IPS DF 4.7 (cell line): ENCODE data around the gene NID1.
"Not testable (repeated sequence)": the region's sequence is repeated elsewhere in the genome, so short reads cannot be mapped to it uniquely, and the experiment has no call there.

Source experiments
- DNase-seq: peaks from one replicate; pipeline ENCODE4 v3.0.0-alpha.2; 2013; ENCODE audit warnings: low spot score; ENCODE audit errors: extremely low read depth

The NID1 gene

DNA sequence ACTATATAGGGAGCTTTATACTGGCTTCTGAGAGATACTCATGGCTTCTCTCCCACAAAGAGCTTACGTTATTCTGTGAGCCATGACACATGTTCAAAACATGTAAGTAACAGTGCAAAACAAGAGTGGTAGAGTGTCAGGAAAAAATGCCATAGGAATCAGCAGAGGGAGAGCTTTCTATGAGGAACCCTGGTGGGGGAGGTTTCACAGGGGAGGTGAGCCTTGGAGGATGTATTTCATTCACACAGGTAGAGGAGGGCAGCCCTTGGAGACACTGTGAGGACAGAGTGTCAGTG is 125.5 kb downstream of the NID1 start:
- no peak for DNase-seq

DNA sequence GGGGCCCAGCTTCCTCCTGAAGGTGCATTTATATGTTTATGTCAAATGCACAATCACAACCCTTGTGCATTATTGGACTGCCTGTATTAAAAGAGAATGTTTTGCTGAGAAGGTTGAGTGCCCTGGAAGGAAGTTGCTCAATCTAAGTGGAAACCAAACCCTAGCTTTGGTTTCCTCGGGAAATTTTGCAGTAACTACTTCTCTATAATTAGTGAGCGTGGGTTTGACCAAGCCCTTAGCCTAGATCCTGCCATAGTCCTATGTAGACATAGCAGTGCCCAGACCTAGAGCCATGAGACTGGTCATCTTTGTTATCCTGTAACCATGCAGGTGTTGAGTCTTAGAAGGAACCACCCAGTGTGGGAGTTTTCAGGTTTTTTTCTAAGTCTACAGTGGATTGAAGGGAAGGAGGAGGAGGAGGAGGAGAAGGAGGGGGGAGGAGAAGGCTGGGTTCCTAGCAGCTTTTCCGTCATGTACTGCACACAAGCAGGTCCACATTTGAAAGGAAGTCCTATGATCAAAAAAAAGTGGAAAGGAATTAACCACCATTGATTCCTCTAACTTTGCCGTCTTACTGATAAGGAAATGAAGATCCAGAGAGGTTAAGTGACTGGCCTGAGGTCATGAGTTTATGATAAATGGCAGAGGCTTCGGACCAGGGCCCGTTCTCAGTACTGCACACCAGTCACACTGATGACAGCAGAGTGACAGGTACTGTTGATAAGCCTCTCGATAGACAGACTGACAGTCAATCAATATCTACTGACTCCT is 126.0 kb downstream of the NID1 start:
- no peak for DNase-seq

DNA sequence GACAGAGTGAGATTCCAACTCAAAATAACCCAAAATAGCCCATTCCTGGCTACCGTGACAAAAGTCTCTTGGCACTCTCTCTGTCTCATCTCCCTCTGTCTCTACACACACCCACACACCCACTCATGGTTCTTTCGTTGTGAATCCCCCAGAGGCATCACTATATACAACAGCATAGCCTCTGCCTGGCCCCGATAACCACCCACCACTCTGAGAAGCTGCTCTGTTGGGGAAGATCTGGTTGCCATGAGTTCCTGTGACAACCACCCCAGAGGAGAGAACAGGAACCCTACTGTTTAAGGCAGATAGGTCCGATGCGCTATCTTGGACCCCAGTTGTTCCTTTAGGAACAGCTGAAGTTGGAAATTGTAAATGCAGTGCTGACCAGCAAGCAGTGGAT is 127.8 kb downstream of the NID1 start:
- DNase-seq, result no peak

DNA sequence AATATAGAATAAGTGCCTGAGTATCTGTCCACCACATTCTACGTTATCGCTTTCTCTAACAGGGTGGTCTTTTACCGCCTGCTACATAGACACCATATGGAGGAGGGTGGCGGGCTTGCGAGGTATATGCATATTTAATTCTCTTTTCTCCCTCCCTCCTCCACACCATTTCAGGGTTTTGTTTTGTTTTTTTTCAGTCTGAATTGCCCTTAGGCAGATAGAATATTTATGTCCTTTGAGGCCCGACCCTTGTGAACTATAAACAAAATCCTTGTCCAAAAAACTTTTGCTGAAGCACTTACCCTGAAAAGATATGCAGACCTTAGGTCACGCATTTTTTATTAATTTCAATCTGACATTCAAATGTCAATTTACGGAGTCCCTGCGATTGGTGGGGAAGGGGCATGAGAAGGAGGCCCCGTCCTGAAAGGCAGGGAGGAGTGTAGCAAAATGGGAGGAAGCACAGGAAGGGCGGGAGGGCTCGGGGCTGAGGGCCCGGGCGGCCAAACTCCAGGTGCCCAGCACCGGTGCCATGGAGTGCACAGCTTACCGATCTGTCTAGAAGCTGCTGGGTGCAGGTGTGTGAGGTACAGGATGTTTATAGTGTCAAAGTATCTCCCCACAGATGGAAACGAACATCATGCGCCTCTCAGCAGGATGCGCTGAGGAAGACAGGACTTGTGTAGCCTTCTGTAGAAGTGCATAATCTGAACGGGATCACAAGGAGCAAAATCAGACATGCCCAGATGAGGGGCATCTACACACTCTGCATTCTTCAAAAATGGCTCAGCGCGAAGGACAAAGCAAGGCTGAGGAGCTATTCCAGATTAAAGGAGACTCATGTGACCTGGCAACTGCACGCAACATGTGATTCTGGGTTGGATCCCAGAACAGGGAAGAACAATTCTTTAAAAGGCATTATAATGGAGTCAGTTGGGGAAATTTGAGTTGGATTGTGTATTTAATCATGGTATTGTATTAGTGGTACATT is 129.4 kb downstream of the NID1 start:
- DNase-seq, result no peak

DNA sequence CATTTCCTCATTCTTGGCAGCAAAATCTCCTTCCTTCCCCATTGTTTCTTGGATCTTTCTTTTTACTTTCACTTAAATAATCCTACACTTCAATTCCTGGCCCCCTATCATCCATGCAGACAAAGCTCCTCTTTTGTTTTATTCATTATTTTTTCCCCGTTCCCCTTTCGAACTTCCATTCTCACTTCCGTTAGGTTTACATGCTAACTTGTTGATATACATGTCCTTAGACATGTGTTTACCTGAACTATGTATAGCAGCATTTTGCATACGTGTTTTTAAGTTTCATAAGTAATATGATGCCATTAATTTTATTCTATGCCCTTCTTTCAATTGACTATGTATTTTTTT is 131.1 kb downstream of the NID1 start:
- no peak for DNase-seq

DNA sequence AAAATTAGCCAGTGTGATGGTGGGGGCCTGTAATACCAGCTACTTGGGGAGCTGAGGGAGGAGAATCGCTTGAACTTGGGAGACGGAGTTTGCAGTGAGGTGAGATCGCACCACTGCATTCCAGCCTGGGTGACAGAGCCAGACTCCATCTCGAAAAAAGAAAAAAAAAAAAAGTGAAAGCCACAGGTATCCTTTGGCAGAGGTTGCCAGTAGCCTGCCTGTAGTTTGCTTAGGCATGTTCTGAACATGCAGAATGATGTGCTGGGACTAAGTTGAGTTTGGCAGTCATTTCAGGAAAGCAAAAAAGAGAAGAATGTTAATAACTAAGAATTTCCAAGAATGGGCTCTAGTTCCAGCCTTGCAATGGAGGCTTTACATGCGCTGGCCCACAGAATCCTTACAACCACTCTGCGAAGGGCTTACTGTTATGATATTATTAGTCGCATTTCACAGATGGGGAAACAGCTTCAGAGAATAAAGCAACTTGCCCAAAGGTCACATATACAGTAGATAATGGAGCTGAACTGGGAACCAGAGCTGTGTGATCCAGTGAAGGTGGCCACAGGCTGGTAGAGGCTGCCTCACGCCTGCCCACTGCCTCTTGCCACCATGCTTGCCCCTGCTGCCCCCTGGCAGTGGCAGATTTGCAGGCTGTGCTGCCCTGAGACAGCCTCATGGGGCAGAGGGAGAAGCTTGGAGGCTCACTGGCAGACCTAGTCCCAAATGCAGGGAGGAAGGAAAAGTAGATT is 131.7 kb downstream of the NID1 start:
- DNase-seq, result no peak

DNA sequence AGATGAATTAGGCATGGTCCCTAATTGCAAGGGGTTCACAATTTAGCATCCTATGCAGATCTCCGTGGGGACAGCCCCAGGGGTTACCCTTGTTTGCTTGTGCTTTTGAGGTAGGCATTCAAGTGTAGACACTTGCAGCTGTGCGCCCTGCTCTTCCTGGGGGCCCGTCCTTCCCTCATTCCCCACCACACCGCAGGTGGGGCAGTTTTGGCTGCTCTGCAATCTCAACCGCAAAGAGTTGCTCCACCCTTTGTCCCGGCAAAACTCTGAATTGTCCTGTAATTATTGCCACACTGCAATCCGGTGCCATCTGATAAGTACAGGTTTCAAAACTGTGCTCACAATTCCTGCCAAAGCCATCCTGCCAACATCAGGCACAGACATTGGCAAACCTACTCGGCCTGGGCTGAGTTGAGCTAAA is 132.8 kb downstream of the NID1 start:
- no peak for DNase-seq

DNA sequence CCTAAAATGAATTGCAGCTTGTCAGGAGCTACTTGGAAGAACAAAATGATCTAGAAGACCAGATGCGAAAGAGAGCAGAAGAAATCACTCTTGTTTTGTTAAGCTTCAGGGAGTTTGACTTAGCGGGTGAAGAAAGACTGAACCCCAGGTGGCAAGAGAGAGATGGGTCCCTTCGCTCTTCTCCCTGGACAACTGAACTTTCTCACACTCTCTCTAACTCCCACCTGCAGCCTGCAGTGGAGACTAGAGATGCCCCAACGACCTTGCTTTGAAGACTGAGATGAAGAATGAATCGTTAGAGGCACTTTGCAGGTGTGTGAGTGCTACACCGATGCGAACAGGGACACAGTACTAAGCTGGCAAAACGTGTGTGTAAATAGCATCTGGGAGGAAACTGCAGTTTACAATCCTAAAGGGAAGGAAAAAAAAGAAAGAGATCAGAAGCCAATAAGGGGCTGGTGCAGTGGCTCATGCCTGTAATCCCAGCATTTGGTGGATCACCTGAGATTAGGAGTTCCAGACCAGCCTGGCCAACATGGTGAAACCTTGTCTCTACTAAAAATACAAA is 133.6 kb downstream of the NID1 start:
- DNase-seq, result no peak

DNA sequence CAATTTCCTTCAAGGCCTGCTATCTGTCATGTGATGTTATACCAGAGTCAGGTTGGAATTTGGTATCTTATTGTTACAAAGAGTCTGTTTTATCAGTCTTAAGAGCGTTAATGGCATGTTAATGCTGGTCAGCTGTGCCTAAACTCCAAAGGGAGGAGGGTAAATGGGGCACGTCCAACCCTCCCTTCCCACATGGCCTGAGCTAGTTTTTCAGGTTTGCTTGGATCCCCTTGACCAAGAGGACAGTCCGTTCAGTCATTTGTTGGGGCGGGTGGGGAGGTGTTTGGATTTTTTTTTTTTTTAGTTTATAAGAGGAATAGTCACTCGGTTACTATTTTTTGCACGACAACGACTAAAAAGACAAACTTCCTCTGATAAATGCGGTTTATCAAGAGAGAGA is 134.3 kb downstream of the NID1 start:
- DNase-seq, result no peak

DNA sequence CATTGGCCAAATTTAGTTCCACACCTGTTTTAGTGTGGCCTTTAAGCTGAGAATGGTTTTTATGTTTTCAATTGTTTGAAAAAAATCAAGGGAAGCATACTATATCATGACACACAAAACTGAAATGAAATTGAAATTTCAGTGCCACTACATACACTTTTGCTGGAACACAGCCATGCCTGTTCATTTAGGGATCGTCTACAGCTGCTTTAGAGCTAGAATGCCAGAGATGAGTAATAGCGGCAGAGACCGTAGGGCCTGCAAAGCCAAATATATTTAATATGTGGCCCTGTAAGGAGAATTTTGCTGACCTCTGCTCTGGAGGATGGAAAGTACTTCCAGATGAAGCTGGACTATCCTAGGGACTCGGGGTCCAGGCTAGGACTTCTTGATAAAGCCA is 135.7 kb downstream of the NID1 start:
- DNase-seq, result no peak

DNA sequence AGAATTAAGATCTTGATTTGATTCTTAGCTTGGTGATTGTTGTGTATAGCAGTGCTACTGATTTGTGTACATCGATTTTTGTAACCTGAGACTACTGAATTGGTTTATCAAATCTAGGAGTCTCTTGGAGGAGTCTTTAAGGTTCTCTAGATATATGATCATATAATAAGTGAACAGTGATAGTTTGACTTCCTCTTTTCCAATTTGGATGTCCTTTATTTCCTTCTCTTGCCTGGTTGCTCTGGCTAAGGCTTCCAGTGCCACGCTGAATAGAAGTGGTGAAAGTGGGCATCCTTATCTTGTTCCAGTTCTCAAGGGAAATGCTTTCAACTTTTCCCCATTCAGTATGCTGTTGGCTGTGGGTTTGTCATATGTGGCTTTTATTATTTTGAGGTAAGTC is 136.7 kb downstream of the NID1 start:
- DNase-seq, result no peak

DNA sequence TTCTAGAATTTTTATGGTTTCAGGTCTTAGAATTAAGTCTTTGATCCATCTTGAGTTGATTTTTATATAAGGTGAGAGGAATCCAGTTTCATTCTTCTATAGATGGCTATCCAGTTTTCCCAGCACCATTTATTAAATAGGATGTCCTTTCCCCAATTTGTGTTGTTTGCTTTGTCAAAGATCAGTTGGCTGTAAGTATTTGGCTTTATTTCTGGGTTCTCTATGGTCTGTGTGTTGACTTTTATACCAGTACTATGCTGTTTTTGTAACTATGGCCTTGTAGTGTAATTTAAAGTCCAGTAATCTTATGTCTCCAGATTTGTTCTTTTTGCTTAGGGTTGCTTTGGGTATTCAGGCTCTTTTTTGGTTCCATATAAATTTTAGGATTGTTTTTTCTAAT is 137.3 kb downstream of the NID1 start:
- not testable (repeated sequence) for DNase-seq
